Effector memory CD8-positive, alpha-beta T cell (primary cell): ENCODE data around the gene TMEM86B.

Source experiments
- ATAC-seq: fragments of 150-1000 bp; cut with Tn5 transposase; replicated peaks from 2 replicates; pipeline ENCODE4 v1.10.0; 2021; ENCODE audit warnings: mild to moderate bottlenecking, moderate library complexity
- DNase-seq, 3 experiments: peaks; one replicate each; pipeline ENCODE4 v3.0.0; 2021
- H3K27ac Mint-ChIP-seq, 2 donors: one replicate each; pipeline ENCODE4 v1.8.0; 2022; ENCODE audit warnings: mild to moderate bottlenecking in 2 of 2, mixed read lengths in 2 of 2, moderate library complexity in 2 of 2
- H3K27me3 Mint-ChIP-seq, 2 donors: one replicate each; pipeline ENCODE4 v1.8.0; 2022; ENCODE audit warnings: mixed read lengths in 2 of 2
- H3K36me3 Mint-ChIP-seq: one replicate; pipeline ENCODE4 v1.8.0; 2022; ENCODE audit warnings: mild to moderate bottlenecking, moderate library complexity, mixed read lengths; ENCODE audit not compliant: insufficient read depth
- H3K4me1 Mint-ChIP-seq, 2 donors: one replicate each; pipeline ENCODE4 v1.8.0; 2022; ENCODE audit warnings: low read depth in 2 of 2, mixed read lengths in 2 of 2
- H3K4me3 Mint-ChIP-seq, 2 donors: one replicate each; pipeline ENCODE4 v1.8.0; 2022; ENCODE audit warnings: mild to moderate bottlenecking in 2 of 2, mixed read lengths in 2 of 2, moderate library complexity in 2 of 2
- H3K9me3 Mint-ChIP-seq, 2 donors: one replicate each; pipeline ENCODE4 v1.8.0; 2022; ENCODE audit warnings: mixed read lengths in 2 of 2

TMEM86B gene

GRCh38 chr19:55186080-55186479, 42.5 kb downstream of the TMEM86B start:
- Mint-ChIP-seq H3K36me3 (peaks cover under 1% of the 10 kb centered on the region), H3K27ac (peak overlapping the region in 1 of 2 donors; percentile 8), H3K9me3 (no peaks in the 10 kb centered on the region), H3K27me3 (peaks cover 36 to 54% of the 10 kb centered on the region in 2 donors), H3K4me1 (peaks cover 0 to 3% of the 10 kb centered on the region in 2 donors), H3K4me3 (no peak overlapping the region)
- DNase-seq (no peak), ATAC-seq (no peak)

GRCh38 chr19:55181740-55182139, 46.8 kb downstream of the TMEM86B start:
- no peaks in the 10 kb centered on the region for H3K9me3 Mint-ChIP-seq
- H3K36me3 Mint-ChIP-seq, result peaks cover 29% of the 10 kb centered on the region
- ATAC-seq (no peak), DNase-seq (no peak)
- peaks cover 4 to 18% of the 10 kb centered on the region in 2 donors for H3K4me1 Mint-ChIP-seq
- H3K27ac Mint-ChIP-seq, result peak overlapping the region in 1 of 2 donors; percentile 96
- peak overlapping the region in 1 of 2 donors; percentile 33 for H3K4me3 Mint-ChIP-seq
- H3K27me3 Mint-ChIP-seq, result peaks cover 53 to 94% of the 10 kb centered on the region in 2 donors

- ATAC-seq, result peak; percentile 23
- Mint-ChIP-seq H3K27me3 (peaks cover 50 to 94% of the 10 kb centered on the region in 2 donors), H3K27ac (peak within 1 kb of the TSS; percentile 96 to 97), H3K4me3 (peak within 1 kb of the TSS; percentile 79 to 82), H3K9me3 (no peaks in the 10 kb centered on the region), H3K36me3 (peaks cover 29% of the 10 kb centered on the region), H3K4me1 (peaks cover 4 to 18% of the 10 kb centered on the region in 2 donors)
- peak; percentile 52 to 60 (median 59) for DNase-seq
Observed at GRCh38 chr19:55179606-55180484, 48.7 kb downstream of the TMEM86B start, which contains the start of gene SYT5. SYT5 (minus strand) TSS chr19:55180289; CDS start chr19:55179041, 1,248 bp downstream.

GRCh38 chr19:55178781-55179599, 49.6 kb downstream of the TMEM86B start:
- peaks cover 10 to 19% of the 10 kb centered on the region in 2 donors for H3K4me1 Mint-ChIP-seq
- H3K27me3 Mint-ChIP-seq, result peaks cover 52 to 94% of the 10 kb centered on the region in 2 donors
- ATAC-seq (peak; percentile 87), DNase-seq (peak; percentile 98)
- H3K36me3 Mint-ChIP-seq, result peaks cover 29% of the 10 kb centered on the region
- H3K4me3 Mint-ChIP-seq, result peak overlapping the region; percentile 79 to 82
- no peaks in the 10 kb centered on the region for H3K9me3 Mint-ChIP-seq
- H3K27ac Mint-ChIP-seq, result peak overlapping the region; percentile 96 to 97
